K562 (cell line): ENCODE results near the gene TFAP2A. TPM values are rescaled to one million over a fixed set of nuclear protein-coding genes. Genes with fewer than 3 reads are reported as not detected.

Experiments
- DNMT1 ChIP-seq: fragments of 450-650 bp; IDR thresholded peaks from 2 replicates; pipeline ENCODE4 v1.6.1; 2016; ENCODE audit warnings: antibody characterized with exemption, mild to moderate bottlenecking
- PHB ChIP-seq: fragments of 250-450 bp; sonication (Bioruptor Pico); IDR thresholded peaks from 2 replicates; pipeline ENCODE4 v1.5.0; 2021
- REST ChIP-seq, 2 experiments: fragments of 450-650 bp; formaldehyde crosslinking in 1 of 2; IDR thresholded peaks; 2 replicates each; pipeline versions ENCODE4 v1.4.0 to v1.6.1; 2014 to 2020; ENCODE audit warnings: mild to moderate bottlenecking in 2 of 2, borderline replicate concordance in 1 of 2, low read depth in 1 of 2
- SAFB2 ChIP-seq: fragments of 200-400 bp; formaldehyde crosslinking; IDR thresholded peaks from 2 replicates; pipeline ENCODE4 v1.6.1; 2018; ENCODE audit warnings: borderline replicate concordance, low read length, low read depth, moderate library complexity; ENCODE audit not compliant: severe bottlenecking
- ZNF217 ChIP-seq: sonication (generic); formaldehyde crosslinking; IDR thresholded peaks from 2 replicates; pipeline ENCODE4 v1.8.0; 2022; ENCODE audit warnings: mild to moderate bottlenecking, missing genetic modification reagents
- ZNF77 ChIP-seq: fragments of 250-450 bp; sonication (Bioruptor Pico); IDR thresholded peaks from 2 replicates; pipeline ENCODE4 v1.5.0; 2020
- polyA plus RNA-seq, 8 experiments: library from polyadenylated mRNA; depleted of rRNA in 4 of 8; stranded (reverse) in 5 of 8; unstranded in 3 of 8; fragments of >200 nt; fragmentation: Nextera tagmentation in 2 of 8; fragmentation: Illumina TruSeq in 1 of 8; extraction: Ambion mirVana in 2 of 8; extraction: Trizol in 1 of 8; gene quantifications; 2 replicates each; pipeline versions ENCODE4 v1.2.1 to v1.2.3, GENCODE V29; 2011 to 2014; ENCODE audit warnings: inconsistent platforms in 1 of 8, missing spikeins in 1 of 8
- total RNA-seq, 7 experiments: library from RNA; depleted of rRNA in 6 of 7; stranded (reverse); fragments of >200 nt in 6 of 7; fragmentation: Illumina TruSeq in 2 of 7; extraction: Trizol in 2 of 7; gene quantifications; 2 replicates each; pipeline versions ENCODE4 v1.2.1 to v1.2.3, GENCODE V29; 2011 to 2021; ENCODE audit warnings: low replicate concordance in 1 of 7
- TF ChIP-seq, protein P1 (sequence below): IDR thresholded peaks from 3 replicates; pipeline ENCODE4 v1.6.1; 2011; ENCODE audit warnings: borderline replicate concordance, mild to moderate bottlenecking; ENCODE audit not compliant: insufficient read length, insufficient read depth
- TF ChIP-seq, protein P2 (sequence below): fragments of 450-650 bp; IDR thresholded peaks from 2 replicates; pipeline ENCODE4 v1.6.1; 2016; ENCODE audit warnings: low read depth, mild to moderate bottlenecking, moderate library complexity
- TF ChIP-seq, protein P3 (sequence below): sonication (generic); formaldehyde crosslinking; IDR thresholded peaks from 2 replicates; pipeline ENCODE4 v1.8.0; 2022; ENCODE audit warnings: mild to moderate bottlenecking, missing genetic modification reagents
- TF ChIP-seq, protein P4 (sequence below): fragments of 450-650 bp; formaldehyde crosslinking; IDR thresholded peaks from 2 replicates; pipeline ENCODE4 v1.4.0; 2020; ENCODE audit warnings: mild to moderate bottlenecking, moderate library complexity

Gene TFAP2A
- total and polyA plus RNA-seq, 9 of the 15 experiments (the other 6 are each of a cell fraction or from before 2014, with no cell fraction given): 0.14 to 0.53 (median 0.19) TPM; not detected in 1

- TF ChIP-seq, protein P1, sequence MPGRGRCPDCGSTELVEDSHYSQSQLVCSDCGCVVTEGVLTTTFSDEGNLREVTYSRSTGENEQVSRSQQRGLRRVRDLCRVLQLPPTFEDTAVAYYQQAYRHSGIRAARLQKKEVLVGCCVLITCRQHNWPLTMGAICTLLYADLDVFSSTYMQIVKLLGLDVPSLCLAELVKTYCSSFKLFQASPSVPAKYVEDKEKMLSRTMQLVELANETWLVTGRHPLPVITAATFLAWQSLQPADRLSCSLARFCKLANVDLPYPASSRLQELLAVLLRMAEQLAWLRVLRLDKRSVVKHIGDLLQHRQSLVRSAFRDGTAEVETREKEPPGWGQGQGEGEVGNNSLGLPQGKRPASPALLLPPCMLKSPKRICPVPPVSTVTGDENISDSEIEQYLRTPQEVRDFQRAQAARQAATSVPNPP: no peak
- TF ChIP-seq, protein P2, sequence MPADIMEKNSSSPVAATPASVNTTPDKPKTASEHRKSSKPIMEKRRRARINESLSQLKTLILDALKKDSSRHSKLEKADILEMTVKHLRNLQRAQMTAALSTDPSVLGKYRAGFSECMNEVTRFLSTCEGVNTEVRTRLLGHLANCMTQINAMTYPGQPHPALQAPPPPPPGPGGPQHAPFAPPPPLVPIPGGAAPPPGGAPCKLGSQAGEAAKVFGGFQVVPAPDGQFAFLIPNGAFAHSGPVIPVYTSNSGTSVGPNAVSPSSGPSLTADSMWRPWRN: no peak
- TF ChIP-seq SAFB2: no peak
- TF ChIP-seq, protein P3, sequence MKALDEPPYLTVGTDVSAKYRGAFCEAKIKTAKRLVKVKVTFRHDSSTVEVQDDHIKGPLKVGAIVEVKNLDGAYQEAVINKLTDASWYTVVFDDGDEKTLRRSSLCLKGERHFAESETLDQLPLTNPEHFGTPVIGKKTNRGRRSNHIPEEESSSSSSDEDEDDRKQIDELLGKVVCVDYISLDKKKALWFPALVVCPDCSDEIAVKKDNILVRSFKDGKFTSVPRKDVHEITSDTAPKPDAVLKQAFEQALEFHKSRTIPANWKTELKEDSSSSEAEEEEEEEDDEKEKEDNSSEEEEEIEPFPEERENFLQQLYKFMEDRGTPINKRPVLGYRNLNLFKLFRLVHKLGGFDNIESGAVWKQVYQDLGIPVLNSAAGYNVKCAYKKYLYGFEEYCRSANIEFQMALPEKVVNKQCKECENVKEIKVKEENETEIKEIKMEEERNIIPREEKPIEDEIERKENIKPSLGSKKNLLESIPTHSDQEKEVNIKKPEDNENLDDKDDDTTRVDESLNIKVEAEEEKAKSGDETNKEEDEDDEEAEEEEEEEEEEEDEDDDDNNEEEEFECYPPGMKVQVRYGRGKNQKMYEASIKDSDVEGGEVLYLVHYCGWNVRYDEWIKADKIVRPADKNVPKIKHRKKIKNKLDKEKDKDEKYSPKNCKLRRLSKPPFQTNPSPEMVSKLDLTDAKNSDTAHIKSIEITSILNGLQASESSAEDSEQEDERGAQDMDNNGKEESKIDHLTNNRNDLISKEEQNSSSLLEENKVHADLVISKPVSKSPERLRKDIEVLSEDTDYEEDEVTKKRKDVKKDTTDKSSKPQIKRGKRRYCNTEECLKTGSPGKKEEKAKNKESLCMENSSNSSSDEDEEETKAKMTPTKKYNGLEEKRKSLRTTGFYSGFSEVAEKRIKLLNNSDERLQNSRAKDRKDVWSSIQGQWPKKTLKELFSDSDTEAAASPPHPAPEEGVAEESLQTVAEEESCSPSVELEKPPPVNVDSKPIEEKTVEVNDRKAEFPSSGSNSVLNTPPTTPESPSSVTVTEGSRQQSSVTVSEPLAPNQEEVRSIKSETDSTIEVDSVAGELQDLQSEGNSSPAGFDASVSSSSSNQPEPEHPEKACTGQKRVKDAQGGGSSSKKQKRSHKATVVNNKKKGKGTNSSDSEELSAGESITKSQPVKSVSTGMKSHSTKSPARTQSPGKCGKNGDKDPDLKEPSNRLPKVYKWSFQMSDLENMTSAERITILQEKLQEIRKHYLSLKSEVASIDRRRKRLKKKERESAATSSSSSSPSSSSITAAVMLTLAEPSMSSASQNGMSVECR (CRISPR knock-in tag): no peak
- no peak for TF ChIP-seq DNMT1
- TF ChIP-seq, protein P4, sequence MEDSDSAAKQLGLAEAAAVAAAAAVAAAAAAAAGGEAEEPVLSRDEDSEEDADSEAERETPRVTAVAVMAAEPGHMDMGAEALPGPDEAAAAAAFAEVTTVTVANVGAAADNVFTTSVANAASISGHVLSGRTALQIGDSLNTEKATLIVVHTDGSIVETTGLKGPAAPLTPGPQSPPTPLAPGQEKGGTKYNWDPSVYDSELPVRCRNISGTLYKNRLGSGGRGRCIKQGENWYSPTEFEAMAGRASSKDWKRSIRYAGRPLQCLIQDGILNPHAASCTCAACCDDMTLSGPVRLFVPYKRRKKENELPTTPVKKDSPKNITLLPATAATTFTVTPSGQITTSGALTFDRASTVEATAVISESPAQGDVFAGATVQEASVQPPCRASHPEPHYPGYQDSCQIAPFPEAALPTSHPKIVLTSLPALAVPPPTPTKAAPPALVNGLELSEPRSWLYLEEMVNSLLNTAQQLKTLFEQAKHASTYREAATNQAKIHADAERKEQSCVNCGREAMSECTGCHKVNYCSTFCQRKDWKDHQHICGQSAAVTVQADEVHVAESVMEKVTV (CRISPR knock-in tag): no peak
- no peak for TF ChIP-seq ZNF217
- TF ChIP-seq PHB (CRISPR knock-in tag): no peak
- TF ChIP-seq REST (IDR thresholded peaks at IDR 0.05; ENCODE audit: borderline replicate concordance): no peak; the same call in 1 of the 2 replicates
- TF ChIP-seq REST (CRISPR knock-in tag; IDR thresholded peaks at IDR 0.05; ENCODE audit: low read depth): 0 out of 2 replicates have a peak, but pooled peaks have one; percentile 33
- no peak for TF ChIP-seq ZNF77 (CRISPR knock-in tag)
Measured at GRCh38 chr6:10403385-10404106, 11.3 kb downstream of the TFAP2A start (continued).
